SJCRH30 (cell line): ENCODE measurements around the gene HSD3B2. TPM values are rescaled to one million over a fixed set of nuclear protein-coding genes. Genes with fewer than 3 reads are reported as not detected.
A peak's percentile ranks its signal among the peaks of the same experiment; 100 is the strongest.

Source experiments
- DNase-seq, 2 experiments: peaks; one replicate each; pipeline ENCODE4 v3.0.0-alpha.2; 2015 to 2020
- H3K27ac ChIP-seq: fragments of 250-450 bp; sonication (Bioruptor Pico); 2 replicates; pipeline ENCODE4 v1.5.1; 2020; ENCODE audit warnings: mild to moderate bottlenecking, moderate library complexity
- H3K27me3 ChIP-seq: fragments of 250-450 bp; sonication (Bioruptor Pico); 2 replicates; pipeline ENCODE4 v1.5.1; 2020; ENCODE audit warnings: mild to moderate bottlenecking, moderate library complexity
- H3K36me3 ChIP-seq: fragments of 250-450 bp; sonication (Bioruptor Pico); 2 replicates; pipeline ENCODE4 v1.5.1; 2020; ENCODE audit warnings: mild to moderate bottlenecking, moderate library complexity
- H3K4me1 ChIP-seq: fragments of 250-450 bp; sonication (Bioruptor Pico); 2 replicates; pipeline ENCODE4 v1.5.1; 2020; ENCODE audit warnings: mild to moderate bottlenecking, moderate library complexity
- H3K4me3 ChIP-seq: fragments of 250-450 bp; sonication (Bioruptor Pico); 2 replicates; pipeline ENCODE4 v1.5.1; 2020; ENCODE audit warnings: mild to moderate bottlenecking, moderate library complexity
- H3K9me3 ChIP-seq: fragments of 250-450 bp; sonication (Bioruptor Pico); replicated peaks from 2 replicates; pipeline ENCODE4 v1.5.1; 2020; ENCODE audit warnings: mild to moderate bottlenecking, moderate library complexity
- total RNA-seq: library from RNA; depleted of rRNA; stranded (reverse); fragments of >200 nt; shearing (Covaris generic); gene quantifications from 2 replicates; pipeline ENCODE4 v1.2.3, GENCODE V29; 2014

HSD3B2 gene
- total RNA-seq, 1 experiment from 2014 or later = not detected

DNA sequence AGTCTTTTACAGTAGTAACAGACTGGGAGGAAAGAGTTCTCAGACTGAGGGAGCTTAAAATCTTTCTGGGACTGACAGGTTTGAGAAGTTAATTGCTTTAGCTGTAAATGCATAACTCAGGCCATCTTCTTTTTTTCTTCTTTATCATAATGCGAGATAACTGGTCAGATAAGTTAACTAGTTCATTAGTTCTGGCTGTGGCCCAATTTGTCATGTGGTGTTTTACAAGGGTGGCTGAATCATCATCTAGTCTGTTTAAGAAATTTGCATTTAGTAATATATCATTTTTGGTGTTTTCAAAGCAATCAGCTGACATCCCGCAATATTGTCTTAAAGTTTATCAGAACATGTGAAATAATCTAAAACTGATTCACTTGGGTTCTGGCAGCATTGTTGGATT, 14.0 kb downstream of the HSD3B2 start:
- Histone ChIP-seq H3K4me3 (no peak overlapping the region), H3K27me3 (peaks cover 18% of the 10 kb centered on the region), H3K4me1 (no peaks in the 10 kb centered on the region), H3K27ac (no peak overlapping the region), H3K36me3 (no peaks in the 10 kb centered on the region), H3K9me3 (no peaks in the 10 kb centered on the region)
- DNase-seq = no peak

DNA sequence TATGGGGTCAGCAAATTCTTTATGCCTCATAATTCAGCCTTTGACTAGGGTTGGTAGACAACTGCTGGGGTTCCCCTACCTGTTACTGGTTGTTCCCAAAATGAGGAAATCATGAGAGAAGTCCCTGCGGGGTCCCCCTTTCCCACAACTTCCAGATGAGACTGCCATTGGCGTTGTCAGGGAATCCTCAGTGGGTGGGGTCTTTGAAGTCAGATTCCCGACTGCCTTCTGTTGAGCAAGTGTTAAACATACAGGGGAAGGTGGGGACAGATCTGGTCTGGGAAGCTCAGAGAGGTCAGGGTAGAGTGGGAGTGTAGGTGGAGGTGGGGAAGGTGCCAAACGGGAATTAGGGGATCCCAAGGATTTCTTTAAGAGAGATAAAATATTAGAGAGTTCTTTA, 14.7 kb downstream of the HSD3B2 start:
- Histone ChIP-seq H3K27me3 (peaks cover 18% of the 10 kb centered on the region), H3K9me3 (no peaks in the 10 kb centered on the region), H3K36me3 (no peaks in the 10 kb centered on the region), H3K4me1 (no peaks in the 10 kb centered on the region), H3K27ac (no peak overlapping the region), H3K4me3 (no peak overlapping the region)
- no peak for DNase-seq

- Histone ChIP-seq H3K27me3 (peaks cover 22% of the 10 kb centered on the region), H3K4me1 (no peaks in the 10 kb centered on the region), H3K27ac (no peak overlapping the region), H3K4me3 (no peak overlapping the region), H3K36me3 (no peaks in the 10 kb centered on the region), H3K9me3 (no peaks in the 10 kb centered on the region)
- no peak for DNase-seq
Measured at GRCh38 chr1:119430486-119430885, 15.5 kb downstream of the HSD3B2 start.

DNA sequence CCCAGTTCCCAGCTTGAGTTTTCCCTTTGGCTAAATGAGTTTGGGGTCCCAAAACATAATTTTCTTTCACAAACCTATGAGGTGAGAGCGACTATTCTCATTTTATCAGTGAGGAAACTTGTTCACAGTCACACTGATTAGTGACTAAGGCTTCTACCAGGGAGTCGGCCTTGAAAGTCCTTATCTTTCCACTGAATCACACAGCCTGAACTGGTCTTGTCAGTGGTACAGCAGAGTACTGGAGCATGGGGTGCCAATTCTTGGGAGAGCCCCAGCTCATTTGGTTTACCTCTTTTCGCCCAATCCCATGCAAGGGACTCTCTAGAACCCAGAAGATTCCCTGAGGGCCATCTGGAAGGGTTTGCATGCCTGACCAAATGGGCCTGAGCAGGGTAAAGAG, 16.9 kb downstream of the HSD3B2 start:
- peaks cover 22% of the 10 kb centered on the region for H3K27me3 ChIP-seq
- H3K27ac ChIP-seq = no peak overlapping the region
- DNase-seq = no peak
- no peaks in the 10 kb centered on the region for H3K4me1 ChIP-seq
- H3K4me3 ChIP-seq = no peak overlapping the region
- H3K9me3 ChIP-seq = no peaks in the 10 kb centered on the region
- H3K36me3 ChIP-seq = no peaks in the 10 kb centered on the region

DNA sequence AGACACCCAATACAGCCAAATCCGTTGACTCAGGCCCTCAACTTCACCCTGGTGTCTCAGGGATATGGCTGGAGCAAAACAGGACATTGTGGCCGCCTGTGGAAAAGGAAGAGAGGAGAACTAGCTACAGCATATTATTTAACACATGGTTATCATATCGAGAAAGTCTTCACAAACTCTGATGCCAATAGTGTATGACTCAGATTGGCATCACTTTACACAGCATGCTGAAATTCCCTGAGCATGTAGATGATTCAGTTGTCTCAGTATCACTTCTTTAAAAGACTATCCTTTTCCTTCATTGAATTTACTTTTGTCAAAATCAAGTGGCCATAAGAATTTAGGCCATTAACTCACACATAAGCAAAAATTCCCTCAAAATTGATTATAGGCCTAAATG, 20.1 kb downstream of the HSD3B2 start:
- H3K27me3 ChIP-seq = peaks cover 18% of the 10 kb centered on the region
- DNase-seq = no peak

DNA sequence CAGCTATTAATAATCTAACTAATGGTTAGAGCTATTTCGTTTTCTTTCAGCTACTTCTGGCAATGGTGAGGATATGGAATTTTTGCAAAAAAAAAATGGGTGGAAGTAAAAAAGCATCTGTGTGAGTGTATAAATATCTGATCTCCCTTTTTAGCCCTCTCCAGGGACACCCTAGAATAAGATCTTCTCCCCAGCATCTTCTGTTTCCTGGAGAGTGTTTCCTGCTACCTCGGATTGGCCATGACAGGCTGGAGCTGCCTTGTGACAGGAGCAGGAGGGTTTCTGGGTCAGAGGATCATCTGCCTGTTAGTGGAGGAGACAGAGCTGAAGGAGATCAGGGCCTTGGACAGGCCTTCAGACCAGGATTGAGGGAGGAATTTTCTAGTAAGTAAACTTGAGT, 23.8 kb downstream of the HSD3B2 start:
- no peaks in the 10 kb centered on the region for H3K9me3 ChIP-seq
- peaks cover 10% of the 10 kb centered on the region; the same call in 1 of the 2 replicates for H3K27me3 ChIP-seq
- DNase-seq = no peak
- no peaks in the 10 kb centered on the region for H3K36me3 ChIP-seq
- no peak overlapping the region for H3K4me3 ChIP-seq
- no peaks in the 10 kb centered on the region for H3K4me1 ChIP-seq
- no peak overlapping the region for H3K27ac ChIP-seq

More for the DNA sequence above, 20.1 kb downstream of the HSD3B2 start:
- Histone ChIP-seq H3K27ac (no peak overlapping the region), H3K9me3 (no peaks in the 10 kb centered on the region), H3K36me3 (no peaks in the 10 kb centered on the region), H3K4me3 (no peak overlapping the region), H3K4me1 (no peaks in the 10 kb centered on the region)

DNA sequence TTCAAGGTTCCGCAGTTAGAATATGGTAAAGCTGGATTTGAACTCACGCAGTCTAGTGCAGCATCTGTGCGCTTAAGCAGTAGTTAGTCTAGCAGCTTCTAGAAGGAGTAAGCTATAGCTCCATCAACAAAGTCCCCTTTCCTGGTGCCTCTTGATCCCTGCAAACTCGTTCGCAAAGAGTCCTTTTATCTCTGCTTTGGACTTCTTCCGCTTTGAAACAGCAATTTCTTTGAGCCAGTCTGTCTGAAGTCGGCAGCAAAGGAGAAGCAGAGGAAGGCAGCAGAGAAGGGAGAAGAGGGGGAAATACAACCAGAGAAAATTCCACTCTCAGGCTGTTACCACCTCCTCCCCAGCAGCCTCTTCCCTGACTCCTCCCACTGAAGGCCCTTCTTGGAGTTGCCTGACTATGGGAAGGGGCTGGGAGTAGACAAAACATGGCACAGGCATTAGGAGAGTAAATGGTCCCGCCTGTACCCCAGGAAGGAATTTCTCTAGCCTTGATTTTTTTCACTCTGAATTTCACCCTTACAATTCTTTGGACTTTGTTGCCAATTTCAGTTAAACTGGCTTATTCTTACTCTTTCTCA, 25.9 kb downstream of the HSD3B2 start:
- Histone ChIP-seq H3K36me3 (no peaks in the 10 kb centered on the region), H3K4me1 (no peaks in the 10 kb centered on the region), H3K4me3 (no peak overlapping the region), H3K27ac (no peak overlapping the region), H3K27me3 (peaks cover 6% of the 10 kb centered on the region; the same call in 1 of the 2 replicates), H3K9me3 (no peaks in the 10 kb centered on the region)
- DNase-seq = no peak

GRCh38 chr1:119442756-119443155, 27.8 kb downstream of the HSD3B2 start:
- no peaks in the 10 kb centered on the region for H3K4me1 ChIP-seq
- no peak overlapping the region for H3K27ac ChIP-seq
- H3K4me3 ChIP-seq = no peak overlapping the region
- H3K36me3 ChIP-seq = no peaks in the 10 kb centered on the region
- peaks cover 6% of the 10 kb centered on the region; the same call in 1 of the 2 replicates for H3K27me3 ChIP-seq
- no peak for DNase-seq
- no peaks in the 10 kb centered on the region for H3K9me3 ChIP-seq

- H3K27ac ChIP-seq = no peak overlapping the region
- no peaks in the 10 kb centered on the region for H3K9me3 ChIP-seq
- no peaks in the 10 kb centered on the region for H3K4me1 ChIP-seq
- H3K4me3 ChIP-seq = no peak overlapping the region
- H3K27me3 ChIP-seq = no peaks in the 10 kb centered on the region
- H3K36me3 ChIP-seq = no peaks in the 10 kb centered on the region
- no peak for DNase-seq
Measured at GRCh38 chr1:119446321-119446720, 31.4 kb downstream of the HSD3B2 start.

- no peak for DNase-seq
Measured at GRCh38 chr1:119447344-119448126, 32.6 kb downstream of the HSD3B2 start.

DNA sequence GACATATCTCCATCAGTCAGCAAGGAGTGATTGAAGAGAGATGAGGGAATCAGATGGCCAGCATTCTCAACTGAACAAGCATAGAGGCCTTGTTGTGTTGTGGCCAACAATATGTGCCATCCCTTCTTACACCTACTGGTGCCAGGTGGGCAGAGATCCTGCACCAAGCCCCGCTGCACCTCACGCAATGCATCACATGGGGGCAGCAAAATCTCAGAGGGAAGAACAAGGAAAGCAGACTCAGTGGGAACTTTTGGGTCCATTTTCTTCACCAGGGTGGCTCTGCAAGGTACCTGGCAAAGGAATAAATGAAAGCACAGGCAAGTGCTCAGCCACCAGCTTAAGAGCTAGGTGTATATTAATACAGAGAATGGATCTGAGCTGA, 33.2 kb downstream of the HSD3B2 start:
- no peaks in the 10 kb centered on the region for H3K36me3 ChIP-seq
- no peak overlapping the region for H3K27ac ChIP-seq
- H3K27me3 ChIP-seq = no peaks in the 10 kb centered on the region
- peak in 1 of 2 experiments; percentile 19 for DNase-seq
- H3K9me3 ChIP-seq = no peaks in the 10 kb centered on the region
- H3K4me1 ChIP-seq = peaks cover 3% of the 10 kb centered on the region
- no peak overlapping the region for H3K4me3 ChIP-seq

More at GRCh38 chr1:119447344-119448126, 32.6 kb downstream of the HSD3B2 start:
- Histone ChIP-seq H3K9me3 (no peaks in the 10 kb centered on the region), H3K4me3 (no peak overlapping the region), H3K27ac (no peak overlapping the region), H3K36me3 (no peaks in the 10 kb centered on the region), H3K4me1 (no peaks in the 10 kb centered on the region; the same call in 1 of the 2 replicates), H3K27me3 (no peaks in the 10 kb centered on the region)

- no peak overlapping the region for H3K4me3 ChIP-seq
- H3K9me3 ChIP-seq = no peaks in the 10 kb centered on the region
- H3K27me3 ChIP-seq = no peaks in the 10 kb centered on the region
- peaks cover 7% of the 10 kb centered on the region for H3K4me1 ChIP-seq
- peak; percentile 41 to 57 for DNase-seq
- no peak overlapping the region for H3K27ac ChIP-seq
- no peaks in the 10 kb centered on the region for H3K36me3 ChIP-seq
Measured at GRCh38 chr1:119449971-119450370, 35.0 kb downstream of the HSD3B2 start.

GRCh38 chr1:119451158-119451557, 36.2 kb downstream of the HSD3B2 start:
- H3K27me3 ChIP-seq = no peaks in the 10 kb centered on the region
- no peaks in the 10 kb centered on the region for H3K9me3 ChIP-seq
- H3K36me3 ChIP-seq = no peaks in the 10 kb centered on the region
- H3K4me1 ChIP-seq = peaks cover 7% of the 10 kb centered on the region
- no peak overlapping the region for H3K27ac ChIP-seq
- no peak for DNase-seq
- no peak overlapping the region for H3K4me3 ChIP-seq

DNA sequence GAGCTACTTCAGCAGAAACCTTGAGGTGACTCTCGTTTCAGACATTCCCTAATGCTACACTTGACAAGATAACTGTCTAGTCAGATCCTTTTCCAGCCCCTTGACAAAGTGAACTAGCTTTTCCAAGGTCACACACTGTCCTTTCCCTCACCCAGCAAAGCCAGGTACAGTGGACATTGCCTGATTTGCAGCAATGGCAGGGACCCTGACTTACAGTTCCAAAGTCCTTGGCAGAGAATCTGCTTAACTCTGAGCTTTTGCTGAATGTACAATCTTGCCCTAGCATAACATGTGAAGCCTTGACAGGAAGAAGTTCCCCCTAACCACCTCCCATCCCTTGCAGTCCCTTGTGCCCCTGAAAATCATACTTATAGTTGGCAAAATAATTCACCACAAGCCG, 37.1 kb downstream of the HSD3B2 start:
- Histone ChIP-seq H3K27ac (no peak overlapping the region), H3K4me3 (no peak overlapping the region), H3K27me3 (no peaks in the 10 kb centered on the region), H3K9me3 (no peaks in the 10 kb centered on the region), H3K4me1 (peaks cover 7% of the 10 kb centered on the region), H3K36me3 (no peaks in the 10 kb centered on the region)
- no peak for DNase-seq

DNA sequence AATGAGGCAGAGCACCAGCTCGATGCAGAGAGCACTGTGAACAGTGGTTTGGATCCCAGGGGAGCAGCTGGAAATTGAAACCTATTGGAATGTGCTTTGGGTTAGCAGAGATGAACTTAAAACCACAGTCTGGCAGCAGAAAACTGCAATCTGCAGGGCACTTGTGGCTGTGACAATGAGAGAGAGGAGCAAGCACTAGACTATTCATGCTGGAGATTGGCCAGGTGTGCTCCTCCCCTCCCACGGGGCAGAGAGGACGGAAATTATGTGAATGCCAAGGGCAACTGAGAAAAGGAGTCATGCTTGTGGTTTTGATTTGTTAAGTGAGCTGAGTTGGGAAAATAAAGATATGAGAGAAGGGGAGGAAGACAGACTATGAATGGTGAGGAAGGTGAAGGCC, 38.1 kb downstream of the HSD3B2 start:
- DNase-seq = peak; percentile 63 to 74
- Histone ChIP-seq H3K4me1 (peaks cover 7% of the 10 kb centered on the region), H3K4me3 (no peak overlapping the region), H3K27ac (no peak overlapping the region), H3K27me3 (no peaks in the 10 kb centered on the region), H3K36me3 (no peaks in the 10 kb centered on the region), H3K9me3 (no peaks in the 10 kb centered on the region)
